A549 (cell line): Measurements from ENCODE around the gene FAM171A1.

Experiments
- CEBPB ChIP-seq, 2 experiments: fragments of >200 bp in 1 of 2; sonication (Bioruptor Twin) in 1 of 2; formaldehyde crosslinking in 1 of 2; IDR thresholded peaks; 2 replicates each; pipeline ENCODE4 v1.6.1; 2012 to 2016
- CHD2 ChIP-seq: fragments of 150-350 bp; IDR thresholded peaks from 2 replicates; pipeline ENCODE4 v1.6.1; 2014; ENCODE audit warnings: low read length; ENCODE audit not compliant: partially characterized antibody
- CTCF ChIP-seq: fragments of >200 bp; sonication (Bioruptor Twin); formaldehyde crosslinking; IDR thresholded peaks from 3 replicates; pipeline ENCODE4 v1.5.1; 2016
- EHF ChIP-seq: fragments of 250-450 bp; sonication (Bioruptor Pico); IDR thresholded peaks from 2 replicates; pipeline ENCODE4 v1.5.0; 2020; ENCODE audit warnings: mild to moderate bottlenecking
- ELK1 ChIP-seq: fragments of 150-350 bp; IDR thresholded peaks from 2 replicates; pipeline ENCODE4 v1.6.1; 2014; ENCODE audit warnings: low read depth, mild to moderate bottlenecking, low read length
- EP300 ChIP-seq, 2 experiments: fragments of >200 bp; sonication (Bioruptor Twin); formaldehyde crosslinking; IDR thresholded peaks; 2 replicates in 1 of 2; 3 replicates in 1 of 2; pipeline ENCODE4 v1.6.1; 2016 to 2017
- HDAC2 ChIP-seq: fragments of 200-600 bp; sonication (generic); IDR thresholded peaks from 2 replicates; pipeline ENCODE4 v1.6.1; 2016
- JUNB ChIP-seq: fragments of >200 bp; sonication (Bioruptor Twin); formaldehyde crosslinking; IDR thresholded peaks from 2 replicates; pipeline ENCODE4 v1.6.1; 2016
- MYC ChIP-seq: IDR thresholded peaks from 2 replicates; pipeline ENCODE4 v1.6.1; 2012; ENCODE audit warnings: mild to moderate bottlenecking, inconsistent platforms, low read length, improper control_type of control experiment, borderline replicate concordance
- NR3C1 ChIP-seq: fragments of >200 bp; sonication (Bioruptor Twin); formaldehyde crosslinking; IDR thresholded peaks from 3 replicates; pipeline ENCODE4 v1.6.1; 2017
- POLR2A ChIP-seq: IDR thresholded peaks from 2 replicates; pipeline ENCODE4 v1.6.1; 2012; ENCODE audit warnings: mild to moderate bottlenecking, low read length
- RAD21 ChIP-seq, 2 experiments: fragments of >200 bp in 1 of 2; sonication (Bioruptor Twin) in 1 of 2; formaldehyde crosslinking in 1 of 2; IDR thresholded peaks in 1 of 2; conservative IDR thresholded peaks in 1 of 2; 2 replicates in 1 of 2; 3 replicates in 1 of 2; pipeline ENCODE4 v1.6.1; 2012 to 2018; ENCODE audit warnings: inconsistent platforms in 1 of 2
- SREBF2 ChIP-seq: fragments of 450-650 bp; IDR thresholded peaks from 2 replicates; pipeline ENCODE4 v1.6.1; 2014; ENCODE audit warnings: mild to moderate bottlenecking, moderate library complexity

- TF ChIP-seq EP300 (IDR thresholded peaks at IDR 0.05) (no peak), CTCF (no peak), EHF (CRISPR knock-in tag) (no peak), POLR2A (no peak), CEBPB (IDR thresholded peaks at IDR 0.05) (no peak), ELK1 (no peak), SREBF2 (no peak), RAD21 (conservative IDR thresholded peaks at IDR 0.05 in 1 of 2, IDR thresholded peaks at IDR 0.05 in 1 of 2) (no peak), MYC (no peak), JUNB (no peak), NR3C1 (no peak), HDAC2 (no peak), CHD2 (no peak)
Measured at GRCh38 chr10:15229268-15229667, 141.8 kb downstream of the FAM171A1 start.
